Nephron progenitor cell (in vitro differentiated cells): ENCODE results near the gene DNAJC4.

ENCODE experiments used
- DNase-seq: peaks from one replicate; pipeline ENCODE4 v3.0.0; 2021
- H3K27ac Mint-ChIP-seq: 2 replicates; pipeline ENCODE4 v1.8.0; 2021; ENCODE audit warnings: mild to moderate bottlenecking, moderate library complexity, mixed read lengths
- H3K27me3 Mint-ChIP-seq: 2 replicates; pipeline ENCODE4 v1.8.0; 2021; ENCODE audit warnings: mild to moderate bottlenecking, low read depth, mixed read lengths; ENCODE audit not compliant: poor library complexity
- H3K36me3 Mint-ChIP-seq: 2 replicates; pipeline ENCODE4 v1.8.0; 2021; ENCODE audit warnings: low read depth, mixed read lengths
- H3K4me1 Mint-ChIP-seq: 2 replicates; pipeline ENCODE4 v1.8.0; 2021; ENCODE audit warnings: mixed read lengths
- H3K4me3 Mint-ChIP-seq: 2 replicates; pipeline ENCODE4 v1.8.0; 2021; ENCODE audit warnings: mild to moderate bottlenecking, moderate library complexity, mixed read lengths
- H3K9me3 Mint-ChIP-seq: 2 replicates; pipeline ENCODE4 v1.8.0; 2021; ENCODE audit warnings: mild to moderate bottlenecking, moderate library complexity, mixed read lengths
- CTCF ChIP-seq: fragments of 200-600 bp; sonication (generic); IDR thresholded peaks from 2 replicates; pipeline ENCODE4 v1.5.0; 2021; ENCODE audit warnings: antibody characterized with exemption

Gene DNAJC4

GRCh38 chr11:64241491-64242374, 11.4 kb downstream of the DNAJC4 start:
- peak overlapping the region; percentile 87 for H3K4me3 Mint-ChIP-seq
- H3K36me3 Mint-ChIP-seq, result peaks cover 8% of the 10 kb centered on the region
- H3K27me3 Mint-ChIP-seq, result no peaks in the 10 kb centered on the region
- H3K27ac Mint-ChIP-seq, result peak overlapping the region; percentile 97
- H3K4me1 Mint-ChIP-seq, result peaks cover 30% of the 10 kb centered on the region
- peak; percentile 60 for DNase-seq
- no peaks in the 10 kb centered on the region for H3K9me3 Mint-ChIP-seq
- no peak for TF ChIP-seq CTCF

GRCh38 chr11:64243236-64243854, 13.0 kb downstream of the DNAJC4 start:
- peak overlapping the region; percentile 45 for H3K27ac Mint-ChIP-seq
- TF ChIP-seq CTCF, result no peak
- H3K27me3 Mint-ChIP-seq, result peaks cover 3% of the 10 kb centered on the region
- H3K9me3 Mint-ChIP-seq, result no peaks in the 10 kb centered on the region
- H3K36me3 Mint-ChIP-seq, result peaks cover 6% of the 10 kb centered on the region
- no peak for DNase-seq
- peak overlapping the region; percentile 87 for H3K4me3 Mint-ChIP-seq
- peaks cover 38% of the 10 kb centered on the region for H3K4me1 Mint-ChIP-seq

GRCh38 chr11:64244107-64244506, 13.8 kb downstream of the DNAJC4 start:
- Mint-ChIP-seq H3K27ac (peak overlapping the region; percentile 45), H3K4me3 (peak overlapping the region; percentile 87)

GRCh38 chr11:64244966-64245365, 14.6 kb downstream of the DNAJC4 start:
- H3K9me3 Mint-ChIP-seq, result no peaks in the 10 kb centered on the region
- H3K27ac Mint-ChIP-seq, result no peak overlapping the region
- no peak for TF ChIP-seq CTCF
- no peak for DNase-seq
- H3K4me1 Mint-ChIP-seq, result peaks cover 51% of the 10 kb centered on the region
- H3K27me3 Mint-ChIP-seq, result peaks cover 3% of the 10 kb centered on the region
- H3K4me3 Mint-ChIP-seq, result peak overlapping the region; percentile 86
- H3K36me3 Mint-ChIP-seq, result no peaks in the 10 kb centered on the region

More at GRCh38 chr11:64244107-64244506, 13.8 kb downstream of the DNAJC4 start:
- H3K27me3 Mint-ChIP-seq, result peaks cover 3% of the 10 kb centered on the region
- no peak for DNase-seq
- H3K36me3 Mint-ChIP-seq, result no peaks in the 10 kb centered on the region
- no peak for TF ChIP-seq CTCF
- H3K9me3 Mint-ChIP-seq, result no peaks in the 10 kb centered on the region
- H3K4me1 Mint-ChIP-seq, result peaks cover 46% of the 10 kb centered on the region

- TF ChIP-seq CTCF, result no peak
- peak overlapping the region; percentile 86 for H3K4me3 Mint-ChIP-seq
- H3K27me3 Mint-ChIP-seq, result peaks cover 3% of the 10 kb centered on the region
- H3K4me1 Mint-ChIP-seq, result peaks cover 49% of the 10 kb centered on the region
- no peaks in the 10 kb centered on the region for H3K36me3 Mint-ChIP-seq
- DNase-seq, result no peak
- H3K27ac Mint-ChIP-seq, result no peak overlapping the region
- no peaks in the 10 kb centered on the region for H3K9me3 Mint-ChIP-seq
These were observed 15.1 kb downstream of the DNAJC4 start for GRCh38 chr11:64245401-64245796.
